Mucosa of descending colon (tissue), 3 donors: ENCODE results near the gene OR4F15. TPM values are rescaled to one million over a fixed set of nuclear protein-coding genes. Genes with fewer than 3 reads are reported as not detected.

Experiments used
- ATAC-seq: fragments of 200-7000 bp; cut with Tn5 transposase; one replicate; pipeline ENCODE4 v1.9.1; 2020; ENCODE audit warnings: mild to moderate bottlenecking, moderate library complexity
- DNase-seq, 3 donors: peaks; one replicate each; pipeline ENCODE4 v3.0.0-alpha.2; 2020
- H3K36me3 ChIP-seq: fragments of 200-600 bp; one replicate; pipeline ENCODE4 v1.8.0; 2021; ENCODE audit warnings: low read depth, mild to moderate bottlenecking
- H3K4me1 ChIP-seq: fragments of 200-600 bp; one replicate; pipeline ENCODE4 v1.8.0; 2021; ENCODE audit warnings: low read depth, mild to moderate bottlenecking
- H3K4me3 ChIP-seq: fragments of 200-600 bp; one replicate; pipeline ENCODE4 v1.8.0; 2021; ENCODE audit warnings: mild to moderate bottlenecking
- H3K9me3 ChIP-seq: fragments of 200-600 bp; one replicate; pipeline ENCODE4 v1.8.0; 2021; ENCODE audit warnings: mild to moderate bottlenecking
- intact Hi-C, 2 donors: fragments of 100-400 bp; cut with DNase I in 1 of 2; cut with micrococcal nuclease in 1 of 2; formaldehyde crosslinking; loops; one replicate each; pipeline versions ENCODE4 v1.11.0 to v1.11.1; 2022; cut with DNase I, micrococcal nuclease
- total RNA-seq, 3 donors: library from RNA; stranded (reverse); fragmentation: NEBNext Ultra II Directional in 2 of 3; extraction: Animal tissue kit (Norgen Biotek cat#: 25700) in 2 of 3; gene quantifications; one replicate each; pipeline versions ENCODE4 v1.2.1 to v1.2.4, GENCODE V29; 2021 to 2023
- TF ChIP-seq, protein P1 (sequence below): fragments of 200-600 bp; IDR thresholded peaks from one replicate; pipeline ENCODE4 v1.8.0; 2022; ENCODE audit warnings: antibody characterized with exemption, mild to moderate bottlenecking
- donor health status: DM: no; HTN: no; CAD: no; lungs with moderate emphysema.
- donor health status: DM: no; HTN: no; CAD: no.
- donor health status: DM: no; HTN: yes; CAD: no.

The OR4F15 gene
- total RNA-seq, 3 donors from 2014 or later: not detected

DNA sequence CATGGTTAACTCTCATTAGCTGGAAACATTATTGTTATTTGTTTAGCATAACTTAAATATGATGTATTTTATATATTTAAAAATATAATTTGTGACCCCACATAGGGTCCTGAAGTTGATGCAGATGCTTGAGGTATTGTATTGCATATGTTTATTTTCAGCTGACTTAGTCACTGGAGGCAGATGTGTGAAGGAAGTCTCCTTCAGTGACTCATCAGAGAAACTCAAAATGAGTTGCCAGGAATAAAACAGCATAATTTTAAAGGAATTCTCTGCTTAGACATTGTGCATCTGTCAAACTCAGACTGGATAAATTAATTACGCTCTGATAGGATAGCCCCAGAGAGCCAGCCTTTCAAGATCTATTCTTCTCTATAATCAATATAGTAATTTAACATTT lies 16.5 kb upstream of the OR4F15 start:
- Histone ChIP-seq H3K4me3 (no peak overlapping the region), H3K36me3 (no peaks in the 10 kb centered on the region), H3K4me1 (no peaks in the 10 kb centered on the region), H3K9me3 (no peaks in the 10 kb centered on the region)
- no peak for ATAC-seq
- TF ChIP-seq, protein P1, sequence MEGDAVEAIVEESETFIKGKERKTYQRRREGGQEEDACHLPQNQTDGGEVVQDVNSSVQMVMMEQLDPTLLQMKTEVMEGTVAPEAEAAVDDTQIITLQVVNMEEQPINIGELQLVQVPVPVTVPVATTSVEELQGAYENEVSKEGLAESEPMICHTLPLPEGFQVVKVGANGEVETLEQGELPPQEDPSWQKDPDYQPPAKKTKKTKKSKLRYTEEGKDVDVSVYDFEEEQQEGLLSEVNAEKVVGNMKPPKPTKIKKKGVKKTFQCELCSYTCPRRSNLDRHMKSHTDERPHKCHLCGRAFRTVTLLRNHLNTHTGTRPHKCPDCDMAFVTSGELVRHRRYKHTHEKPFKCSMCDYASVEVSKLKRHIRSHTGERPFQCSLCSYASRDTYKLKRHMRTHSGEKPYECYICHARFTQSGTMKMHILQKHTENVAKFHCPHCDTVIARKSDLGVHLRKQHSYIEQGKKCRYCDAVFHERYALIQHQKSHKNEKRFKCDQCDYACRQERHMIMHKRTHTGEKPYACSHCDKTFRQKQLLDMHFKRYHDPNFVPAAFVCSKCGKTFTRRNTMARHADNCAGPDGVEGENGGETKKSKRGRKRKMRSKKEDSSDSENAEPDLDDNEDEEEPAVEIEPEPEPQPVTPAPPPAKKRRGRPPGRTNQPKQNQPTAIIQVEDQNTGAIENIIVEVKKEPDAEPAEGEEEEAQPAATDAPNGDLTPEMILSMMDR: no peak
- no peak for DNase-seq
- intact Hi-C loops: no loop called here

DNA sequence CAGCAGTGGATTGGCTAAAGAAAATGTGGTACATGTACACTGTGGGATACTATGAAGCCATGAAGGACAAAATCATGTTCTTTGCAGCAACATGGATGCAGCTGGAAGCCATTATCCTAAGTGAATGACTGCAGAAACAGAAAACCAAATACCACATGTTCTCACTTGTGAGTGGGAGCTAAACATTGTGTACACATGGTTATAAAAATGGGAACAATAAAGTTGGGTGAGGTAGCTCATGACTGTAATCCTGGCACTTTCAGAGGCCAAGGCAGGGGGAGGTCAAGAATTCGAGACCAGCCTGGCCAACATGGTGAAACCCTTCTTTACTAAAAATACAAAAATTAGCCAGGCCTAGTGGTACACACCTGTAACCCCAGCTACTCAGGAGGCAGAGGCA lies 12.3 kb upstream of the OR4F15 start:
- ATAC-seq: peak; percentile 45
- intact Hi-C loops: no loop called here
- H3K36me3 ChIP-seq: no peaks in the 10 kb centered on the region
- no peaks in the 10 kb centered on the region for H3K9me3 ChIP-seq
- H3K4me3 ChIP-seq: no peak overlapping the region
- TF ChIP-seq, protein P1: no peak
- no peaks in the 10 kb centered on the region for H3K4me1 ChIP-seq
- peak in 1 of 3 donors; percentile 5 for DNase-seq

DNA sequence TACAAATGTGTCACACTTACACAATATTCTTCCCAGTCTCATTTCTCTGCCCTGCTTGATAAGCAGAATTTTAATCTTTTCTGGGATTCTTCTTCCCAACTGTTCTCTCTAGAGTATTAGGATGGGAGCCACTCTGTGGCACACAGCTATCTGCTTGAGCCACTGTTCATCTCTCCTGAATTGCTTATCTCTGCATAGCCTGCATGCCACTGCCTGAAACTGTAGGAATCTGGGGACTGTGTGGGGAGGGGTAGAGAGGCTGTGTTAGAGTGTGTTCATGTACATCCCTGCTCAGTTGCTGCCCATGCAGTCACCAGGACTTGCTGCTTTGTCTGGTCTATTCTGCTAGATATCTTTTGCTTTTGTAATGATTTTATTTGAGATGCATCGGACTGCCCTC lies 11.0 kb upstream of the OR4F15 start:
- intact Hi-C loops: no loop called here
- Histone ChIP-seq H3K9me3 (no peaks in the 10 kb centered on the region), H3K4me3 (no peak overlapping the region), H3K36me3 (no peaks in the 10 kb centered on the region), H3K4me1 (no peaks in the 10 kb centered on the region)
- DNase-seq (no peak), ATAC-seq (no peak)
- TF ChIP-seq, protein P1: no peak

DNA sequence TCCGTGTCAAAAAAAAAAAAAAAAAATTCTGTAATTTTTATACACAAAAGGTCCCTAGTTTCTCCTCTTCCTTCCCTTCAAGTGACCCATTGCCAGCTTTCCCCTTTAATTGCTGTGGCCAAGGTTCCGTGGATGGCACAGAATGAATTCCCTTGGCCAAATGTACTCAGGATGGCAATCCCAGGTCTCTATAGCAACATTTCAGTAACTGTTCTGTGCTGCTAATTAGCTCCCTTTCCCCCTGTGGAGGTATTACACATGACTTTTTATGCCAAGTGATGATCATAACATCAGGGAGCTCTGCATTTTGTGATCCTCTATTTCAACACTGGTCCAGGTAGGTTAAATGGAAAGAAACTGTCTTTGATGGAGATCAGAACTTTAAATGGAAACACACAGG lies 8.8 kb upstream of the OR4F15 start, which contains the start of gene OR4F6:
Gene OR4F6, plus strand, starts transcription at position 301 of the 400 bp plus-strand sequence. CDS start 2,211 bp downstream, outside the sequence.
- Histone ChIP-seq H3K36me3 (no peaks in the 10 kb centered on the region), H3K4me1 (no peaks in the 10 kb centered on the region), H3K9me3 (no peaks in the 10 kb centered on the region), H3K4me3 (no peak within 1 kb of the TSS)
- TF ChIP-seq, protein P1: no peak
- no peak for DNase-seq
- ATAC-seq: no peak
- intact Hi-C loops: no loop called here

DNA sequence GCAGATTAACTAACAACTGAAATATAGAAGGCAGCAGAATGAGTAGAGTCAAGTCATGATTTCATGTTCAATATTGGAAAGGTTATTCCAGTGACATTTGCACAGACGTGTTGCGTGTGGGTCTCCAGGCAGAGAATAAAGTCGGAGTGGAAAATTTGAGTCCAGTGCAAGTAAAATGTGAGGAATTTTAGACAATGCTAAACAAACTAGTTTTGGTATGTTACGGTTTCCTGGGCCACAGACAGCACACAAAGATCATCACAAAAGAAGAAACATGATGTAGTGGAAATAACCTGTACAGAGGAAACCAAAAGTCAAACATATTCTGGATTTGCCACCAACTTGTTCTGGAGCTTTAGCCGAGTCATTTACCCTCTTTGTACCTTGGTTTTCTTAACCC lies 8.3 kb upstream of the OR4F15 start:
- no peak for ATAC-seq
- intact Hi-C loops: no loop called here
- Histone ChIP-seq H3K36me3 (no peaks in the 10 kb centered on the region), H3K9me3 (no peaks in the 10 kb centered on the region), H3K4me3 (no peak overlapping the region), H3K4me1 (no peaks in the 10 kb centered on the region)
- TF ChIP-seq, protein P1: no peak
- DNase-seq: no peak

DNA sequence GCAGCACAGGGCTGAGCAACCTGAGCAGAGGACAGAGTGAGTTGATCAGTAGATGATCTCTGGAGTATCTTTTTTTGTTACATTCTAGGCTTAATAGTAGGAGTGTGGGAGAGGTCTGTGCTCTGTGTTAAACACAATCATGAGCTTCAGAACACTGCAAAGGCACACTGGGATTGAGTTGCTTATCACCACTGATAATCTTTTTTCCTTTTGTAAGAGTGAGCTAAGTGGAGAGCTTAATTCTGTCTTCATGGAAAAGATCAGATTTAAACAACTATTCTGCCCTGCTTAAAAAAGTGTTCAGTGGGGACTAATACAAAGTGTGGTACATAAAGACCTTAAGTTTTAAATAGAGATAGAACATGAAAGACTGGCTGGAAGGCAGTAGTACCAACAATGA lies 7.6 kb upstream of the OR4F15 start:
- DNase-seq: no peak
- no peaks in the 10 kb centered on the region for H3K36me3 ChIP-seq
- intact Hi-C loops: no loop called here
- H3K9me3 ChIP-seq: no peaks in the 10 kb centered on the region
- no peak for ATAC-seq
- TF ChIP-seq, protein P1: no peak
- no peak overlapping the region for H3K4me3 ChIP-seq
- H3K4me1 ChIP-seq: no peaks in the 10 kb centered on the region
